ENCODE data around the gene LIN7C.

The LIN7C gene

GRCh38 chr11:27545035-27545434 lies 38.5 kb upstream of the LIN7C start:
- no peaks in the 10 kb centered on the region for H3K4me1 ChIP-seq
- no peak overlapping the region for H3K4me3 ChIP-seq (ENCODE audit: low read depth, low read length)
- no peaks in the 10 kb centered on the region for H3K27me3 ChIP-seq
- no peaks in the 10 kb centered on the region for H3K9me3 ChIP-seq
- no peaks in the 10 kb centered on the region for H3K36me3 ChIP-seq
- TF ChIP-seq CTCF (IDR thresholded peaks at IDR 0.05; ENCODE audit: low read depth, low read length) = no peak
- no peak for DNase-seq

GRCh38 chr11:27541790-27542189 lies 35.2 kb upstream of the LIN7C start:
- no peak for DNase-seq
- Histone ChIP-seq H3K27me3 (no peaks in the 10 kb centered on the region), H3K4me3 (ENCODE audit: low read depth, low read length) (no peak overlapping the region), H3K4me1 (no peaks in the 10 kb centered on the region), H3K36me3 (no peaks in the 10 kb centered on the region), H3K9me3 (no peaks in the 10 kb centered on the region)
- TF ChIP-seq CTCF (IDR thresholded peaks at IDR 0.05; ENCODE audit: low read depth, low read length) = no peak

GRCh38 chr11:27540051-27540450 lies 33.5 kb upstream of the LIN7C start:
- no peak for DNase-seq
- TF ChIP-seq CTCF (IDR thresholded peaks at IDR 0.05; ENCODE audit: low read depth, low read length) = no peak

GRCh38 chr11:27535103-27535502 lies 28.5 kb upstream of the LIN7C start:
- H3K9me3 ChIP-seq = no peaks in the 10 kb centered on the region
- H3K4me1 ChIP-seq = no peaks in the 10 kb centered on the region
- no peaks in the 10 kb centered on the region for H3K27me3 ChIP-seq
- TF ChIP-seq CTCF (IDR thresholded peaks at IDR 0.05; ENCODE audit: low read depth, low read length) = no peak
- no peaks in the 10 kb centered on the region for H3K36me3 ChIP-seq
- H3K4me3 ChIP-seq (ENCODE audit: low read depth, low read length) = no peak overlapping the region
- no peak for DNase-seq

More at GRCh38 chr11:27540051-27540450, 33.5 kb upstream of the LIN7C start:
- Histone ChIP-seq H3K27me3 (no peaks in the 10 kb centered on the region), H3K4me3 (ENCODE audit: low read depth, low read length) (no peak overlapping the region), H3K36me3 (no peaks in the 10 kb centered on the region), H3K9me3 (no peaks in the 10 kb centered on the region), H3K4me1 (no peaks in the 10 kb centered on the region)

GRCh38 chr11:27532652-27533325 lies 26.2 kb upstream of the LIN7C start:
- Histone ChIP-seq H3K9me3 (no peaks in the 10 kb centered on the region), H3K36me3 (no peaks in the 10 kb centered on the region), H3K27me3 (no peaks in the 10 kb centered on the region), H3K4me1 (no peaks in the 10 kb centered on the region), H3K4me3 (ENCODE audit: low read depth, low read length) (no peak overlapping the region)
- no peak for DNase-seq
- no peak for TF ChIP-seq CTCF (IDR thresholded peaks at IDR 0.05; ENCODE audit: low read depth, low read length)

GRCh38 chr11:27528712-27529111 lies 22.1 kb upstream of the LIN7C start:
- Histone ChIP-seq H3K9me3 (no peaks in the 10 kb centered on the region), H3K27me3 (no peaks in the 10 kb centered on the region), H3K4me1 (no peaks in the 10 kb centered on the region), H3K36me3 (no peaks in the 10 kb centered on the region), H3K4me3 (ENCODE audit: low read depth, low read length) (no peak overlapping the region)
- TF ChIP-seq CTCF (IDR thresholded peaks at IDR 0.05; ENCODE audit: low read depth, low read length) = no peak
- DNase-seq = no peak
